ENCODE results near the gene FAM167B.
"Not testable (repeated sequence)": the region's sequence is repeated elsewhere in the genome, so short reads cannot be mapped to it uniquely, and the experiment has no call there.

The FAM167B gene

GRCh38 chr1:32263236-32263593, 16.2 kb downstream of the FAM167B start:
- not testable (repeated sequence) for DNase-seq (ENCODE audit: low read depth)

- DNase-seq (ENCODE audit: low read depth): no peak
Measured at GRCh38 chr1:32263744-32264143, 16.7 kb downstream of the FAM167B start.

- no peak for DNase-seq (ENCODE audit: low read depth)
Measured at GRCh38 chr1:32265846-32266245, 18.8 kb downstream of the FAM167B start.

GRCh38 chr1:32266921-32267591, 20.0 kb downstream of the FAM167B start:
- no peak for DNase-seq (ENCODE audit: low read depth)

- DNase-seq (ENCODE audit: low read depth): no peak
Measured at GRCh38 chr1:32269744-32270143, 22.7 kb downstream of the FAM167B start.

GRCh38 chr1:32272557-32273390, 25.8 kb downstream of the FAM167B start:
- no peak for DNase-seq (ENCODE audit: low read depth)

GRCh38 chr1:32273391-32274208, 26.6 kb downstream of the FAM167B start:
- no peak for DNase-seq (ENCODE audit: low read depth)

- no peak for DNase-seq (ENCODE audit: low read depth)
Measured at GRCh38 chr1:32274646-32275340, 27.8 kb downstream of the FAM167B start.

GRCh38 chr1:32275424-32275823, 28.4 kb downstream of the FAM167B start:
- DNase-seq (ENCODE audit: low read depth): no peak

- DNase-seq (ENCODE audit: low read depth): no peak
Measured at GRCh38 chr1:32276032-32276782, 29.2 kb downstream of the FAM167B start.

- not testable (repeated sequence) for DNase-seq (ENCODE audit: low read depth)
Measured at GRCh38 chr1:32284777-32285176, 37.8 kb downstream of the FAM167B start.

- DNase-seq (ENCODE audit: low read depth): no peak
Measured at GRCh38 chr1:32285658-32286057, 38.6 kb downstream of the FAM167B start.

GRCh38 chr1:32286763-32287162, 39.7 kb downstream of the FAM167B start:
- no peak for DNase-seq (ENCODE audit: low read depth)

- no peak for DNase-seq (ENCODE audit: low read depth)
Measured at GRCh38 chr1:32289256-32289655, 42.2 kb downstream of the FAM167B start.

GRCh38 chr1:32291145-32291707, 44.2 kb downstream of the FAM167B start:
- no peak for DNase-seq (ENCODE audit: low read depth)

GRCh38 chr1:32291708-32292538, 44.9 kb downstream of the FAM167B start, which contains the start of gene HDAC1:
TSS of gene HDAC1 (plus strand) at chr1:32292083. CDS start at chr1:32292170, 87 bp downstream.
- peak; percentile 89 for DNase-seq (ENCODE audit: low read depth)

- DNase-seq (ENCODE audit: low read depth): not testable (repeated sequence)
Measured at GRCh38 chr1:32298211-32298610, 51.2 kb downstream of the FAM167B start.

Data from stimulated activated CD8-positive, alpha-beta memory T cell treated with anti-CD3 and anti-CD28 coated beads, Interleukin-15, amount 100 ng/mL, for 24 hours (primary cell).